Glomerular endothelial cell (primary cell): ENCODE data around the gene FSCN2. TPM values are rescaled to one million over a fixed set of nuclear protein-coding genes. Genes with fewer than 3 reads are reported as not detected.
"Not testable (repeated sequence)": the region's sequence is repeated elsewhere in the genome, so short reads cannot be mapped to it uniquely, and the experiment has no call there.

Source experiments
- DNase-seq: peaks from one replicate; pipeline ENCODE4 v3.0.0-alpha.2; 2011; ENCODE audit warnings: low read depth, low spot score; ENCODE audit errors: extremely low read depth
- total RNA-seq: library from RNA; depleted of rRNA; stranded (reverse); fragments of >200 nt; gene quantifications from 2 replicates; pipeline ENCODE4 v1.2.3, GENCODE V29; 2015

Gene FSCN2
- total RNA-seq, 1 donor from 2014 or later, result 0.64 TPM

DNA sequence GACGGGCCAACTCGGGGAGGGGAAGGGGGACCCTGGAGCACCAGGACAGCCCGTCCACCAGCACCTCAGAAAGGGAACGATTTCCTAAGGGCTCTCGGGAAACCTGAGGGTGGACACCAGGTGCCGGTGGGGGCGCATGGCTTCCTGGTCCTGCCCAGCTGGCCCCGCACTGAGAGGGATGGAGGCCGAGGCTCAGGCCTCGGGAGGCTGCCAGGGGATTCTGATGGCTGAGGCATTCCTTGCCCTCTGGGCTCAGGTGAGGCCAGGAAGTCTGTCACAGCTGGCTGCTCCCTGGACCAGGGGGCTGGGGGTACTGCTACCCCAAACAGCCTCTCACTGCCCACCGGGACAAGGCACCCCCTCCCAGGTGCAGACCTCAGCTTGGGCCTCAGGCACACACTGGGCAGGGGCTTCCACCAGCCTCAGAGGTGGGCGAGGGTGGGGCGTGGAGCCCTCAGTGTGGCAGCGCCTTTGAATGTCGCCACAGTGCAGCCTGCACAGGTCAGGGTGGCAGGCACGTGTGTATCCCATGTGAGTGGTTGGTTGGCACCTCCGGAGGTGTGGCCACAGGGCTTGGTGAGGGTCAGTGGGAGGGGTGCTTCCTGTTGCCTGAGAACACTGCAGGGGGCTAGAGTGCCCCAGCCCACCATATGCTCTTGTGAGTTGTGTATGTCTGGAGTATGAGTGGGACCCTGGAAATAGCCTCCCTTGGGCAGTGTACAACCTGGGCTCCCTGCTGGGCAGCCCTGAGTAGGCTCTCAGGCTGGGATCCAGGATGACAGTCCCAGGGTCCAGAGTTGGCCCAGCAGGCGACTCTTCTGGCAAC is 3.9 kb upstream of the FSCN2 start:
- no peak for DNase-seq

DNA sequence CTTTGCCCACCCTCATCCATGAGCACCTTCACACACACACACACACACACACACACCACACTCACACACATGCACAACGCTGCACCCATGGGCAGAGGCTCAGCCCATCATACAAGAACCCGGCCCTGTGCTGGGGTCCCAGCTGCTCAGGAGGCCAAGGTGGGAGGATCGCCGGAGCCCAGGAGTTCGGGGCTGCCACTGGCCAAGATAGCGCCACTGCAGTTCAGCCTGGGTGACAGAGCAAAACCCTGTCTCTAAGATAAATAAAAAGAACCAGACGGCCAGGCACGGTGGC is 3.4 kb upstream of the FSCN2 start:
- DNase-seq, result no peak

- DNase-seq, result no peak
Measured at GRCh38 chr17:81526662-81527571, 1.3 kb upstream of the FSCN2 start.

GRCh38 chr17:81528384-81528650 is 140 bp downstream of the FSCN2 start:
- DNase-seq, result no peak

- DNase-seq, result no peak
Measured at GRCh38 chr17:81528651-81529436, 667 bp downstream of the FSCN2 start.

GRCh38 chr17:81529437-81529803 is 1.2 kb downstream of the FSCN2 start:
- no peak for DNase-seq

DNA sequence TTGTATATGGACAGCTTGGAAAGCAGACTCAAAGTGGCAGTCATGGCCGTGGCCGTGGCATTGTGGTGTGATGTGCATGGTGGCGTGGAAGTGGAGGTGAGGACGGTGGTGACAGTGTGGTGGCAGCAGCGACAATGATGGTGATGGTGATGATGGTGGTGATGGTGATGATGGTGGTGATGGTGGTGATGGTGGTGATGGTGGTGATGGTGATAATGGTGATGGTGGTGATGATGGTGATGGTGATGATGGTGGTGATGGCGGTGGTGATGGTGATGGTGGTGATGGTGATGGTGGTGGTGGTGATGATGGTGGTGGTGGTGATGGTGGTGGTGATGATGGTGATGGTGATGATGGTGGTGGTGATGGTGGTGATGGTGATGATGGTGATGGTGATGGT is 2.8 kb downstream of the FSCN2 start:
- DNase-seq, result not testable (repeated sequence)

GRCh38 chr17:81531998-81532404 is 3.8 kb downstream of the FSCN2 start:
- not testable (repeated sequence) for DNase-seq

GRCh38 chr17:81532490-81533287 is 4.5 kb downstream of the FSCN2 start:
- DNase-seq, result no peak

DNA sequence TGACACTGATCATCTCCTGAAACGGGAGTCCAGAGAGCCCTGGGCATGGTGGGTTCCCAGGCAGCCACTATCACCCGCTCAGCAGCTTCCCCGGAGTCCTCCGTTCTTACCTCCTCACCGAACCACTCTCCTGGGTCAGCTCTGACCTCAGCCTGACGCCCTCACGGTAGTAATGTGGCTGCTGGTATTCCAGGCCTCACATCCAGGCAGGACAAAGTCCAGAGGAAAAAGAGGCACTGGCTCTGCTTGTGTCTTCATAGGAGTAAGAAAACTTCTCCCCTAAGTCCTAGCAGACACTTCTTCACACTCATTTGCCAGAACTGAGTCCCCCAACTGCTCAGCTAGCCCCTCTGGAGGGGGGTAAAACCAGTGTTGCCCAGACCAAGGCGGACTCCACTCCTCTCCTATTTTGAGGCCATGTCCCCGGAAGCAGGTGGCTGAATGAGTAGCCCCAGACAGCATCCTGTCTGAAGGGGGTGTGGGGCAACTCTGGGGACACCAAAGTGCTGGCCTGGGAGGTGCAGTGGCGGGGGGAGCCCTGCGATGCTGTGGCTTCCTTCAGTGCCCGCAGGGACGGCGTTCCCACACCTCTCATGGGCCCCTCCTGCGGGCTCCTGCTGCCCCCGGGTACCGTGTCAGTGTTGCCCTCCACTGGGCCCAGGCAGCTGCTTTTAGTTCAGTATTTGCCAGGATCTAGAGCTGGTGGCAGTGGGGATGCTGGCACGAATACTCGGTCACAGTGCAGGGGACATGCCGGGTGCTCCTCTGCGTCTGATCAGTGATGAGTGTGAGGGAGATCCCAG is 5.4 kb downstream of the FSCN2 start:
- DNase-seq, result no peak

GRCh38 chr17:81534157-81535006 is 6.2 kb downstream of the FSCN2 start:
- no peak for DNase-seq

DNA sequence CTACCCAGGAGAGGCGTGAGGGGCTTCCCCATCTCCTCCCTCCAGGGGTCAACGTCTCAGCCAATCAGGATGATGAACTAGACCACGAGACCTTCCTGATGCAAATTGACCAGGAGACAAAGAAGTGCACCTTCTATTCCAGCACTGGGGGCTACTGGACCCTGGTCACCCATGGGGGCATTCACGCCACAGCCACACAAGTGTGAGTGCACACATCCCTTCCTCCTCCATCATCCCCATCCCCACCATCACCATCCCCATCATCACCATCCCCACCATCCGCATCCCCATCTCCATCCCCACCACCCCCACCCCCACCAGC is 6.8 kb downstream of the FSCN2 start:
- DNase-seq, result no peak

DNA sequence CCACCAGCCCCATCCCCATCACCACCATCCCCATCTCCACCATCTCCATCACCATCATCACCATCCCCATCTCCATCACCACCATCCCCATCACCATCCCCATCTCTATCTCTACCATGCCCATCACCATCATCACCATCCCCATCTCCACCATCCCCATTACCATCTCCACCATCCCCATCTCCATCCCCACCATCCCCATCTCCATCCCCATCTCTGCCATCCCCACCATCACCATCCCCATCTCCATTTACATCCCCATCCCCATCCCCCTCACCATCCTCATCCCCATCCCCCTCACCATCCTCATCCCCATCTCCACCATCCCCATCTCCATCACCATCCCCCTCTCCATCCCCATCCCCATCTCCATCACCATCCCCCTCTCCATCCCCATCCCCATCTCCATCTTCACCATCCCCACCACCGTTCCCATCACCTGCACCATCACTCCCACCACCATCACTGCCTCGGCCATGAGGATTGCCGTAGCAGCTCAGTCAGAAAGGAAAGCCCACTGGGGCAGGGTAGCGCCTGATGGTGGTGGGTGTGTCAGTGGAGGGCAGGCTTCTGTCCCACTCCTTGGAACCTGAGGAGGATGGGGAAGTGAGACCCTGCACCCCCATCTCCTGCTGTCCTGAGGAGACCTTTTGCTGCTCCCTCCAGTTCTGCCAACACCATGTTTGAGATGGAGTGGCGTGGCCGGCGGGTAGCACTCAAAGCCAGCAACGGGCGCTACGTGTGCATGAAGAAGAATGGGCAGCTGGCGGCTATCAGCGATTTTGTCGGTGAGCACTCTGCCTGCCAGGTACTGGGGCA is 7.5 kb downstream of the FSCN2 start:
- no peak for DNase-seq

DNA sequence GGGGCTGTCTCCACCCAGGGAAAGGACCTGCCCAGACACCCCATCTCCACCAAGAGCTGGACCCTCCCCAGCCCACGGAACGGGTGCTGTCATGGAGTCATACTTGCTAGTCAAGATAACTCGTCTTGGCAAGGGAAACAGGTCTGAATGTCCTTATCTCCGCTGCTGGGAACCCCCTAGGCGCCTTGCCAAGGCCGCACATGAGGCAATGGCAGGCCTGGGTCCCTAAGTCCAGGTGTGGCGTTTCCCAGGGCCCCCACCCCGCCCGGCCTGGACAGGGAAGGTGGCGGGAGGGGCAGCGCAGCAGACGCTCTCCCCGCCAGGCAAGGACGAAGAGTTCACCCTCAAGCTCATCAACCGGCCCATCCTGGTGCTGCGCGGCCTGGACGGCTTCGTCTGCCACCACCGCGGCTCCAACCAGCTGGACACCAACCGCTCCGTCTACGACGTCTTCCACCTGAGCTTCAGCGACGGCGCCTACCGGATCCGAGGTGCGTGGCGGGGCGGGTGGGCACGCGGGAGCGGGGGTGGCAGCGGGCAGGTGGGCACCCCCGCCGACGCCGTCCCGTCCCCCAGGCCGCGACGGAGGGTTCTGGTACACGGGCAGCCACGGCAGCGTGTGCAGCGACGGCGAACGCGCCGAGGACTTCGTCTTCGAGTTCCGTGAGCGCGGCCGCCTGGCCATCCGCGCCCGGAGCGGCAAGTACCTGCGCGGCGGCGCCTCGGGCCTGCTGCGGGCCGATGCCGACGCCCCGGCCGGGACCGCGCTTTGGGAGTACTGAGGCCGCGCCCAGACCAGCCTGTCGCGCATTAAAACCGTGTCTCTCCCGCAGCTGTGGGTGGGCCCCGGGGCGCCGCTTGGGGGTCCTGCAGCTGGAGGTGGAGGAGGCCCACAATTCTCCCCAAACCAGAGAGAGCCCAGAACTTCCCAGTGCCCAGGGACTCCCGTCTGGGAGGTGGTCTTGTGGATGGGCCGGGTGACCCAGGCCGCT is 8.4 kb downstream of the FSCN2 start:
- no peak for DNase-seq

GRCh38 chr17:81537343-81537855 is 9.2 kb downstream of the FSCN2 start:
- DNase-seq, result no peak

DNA sequence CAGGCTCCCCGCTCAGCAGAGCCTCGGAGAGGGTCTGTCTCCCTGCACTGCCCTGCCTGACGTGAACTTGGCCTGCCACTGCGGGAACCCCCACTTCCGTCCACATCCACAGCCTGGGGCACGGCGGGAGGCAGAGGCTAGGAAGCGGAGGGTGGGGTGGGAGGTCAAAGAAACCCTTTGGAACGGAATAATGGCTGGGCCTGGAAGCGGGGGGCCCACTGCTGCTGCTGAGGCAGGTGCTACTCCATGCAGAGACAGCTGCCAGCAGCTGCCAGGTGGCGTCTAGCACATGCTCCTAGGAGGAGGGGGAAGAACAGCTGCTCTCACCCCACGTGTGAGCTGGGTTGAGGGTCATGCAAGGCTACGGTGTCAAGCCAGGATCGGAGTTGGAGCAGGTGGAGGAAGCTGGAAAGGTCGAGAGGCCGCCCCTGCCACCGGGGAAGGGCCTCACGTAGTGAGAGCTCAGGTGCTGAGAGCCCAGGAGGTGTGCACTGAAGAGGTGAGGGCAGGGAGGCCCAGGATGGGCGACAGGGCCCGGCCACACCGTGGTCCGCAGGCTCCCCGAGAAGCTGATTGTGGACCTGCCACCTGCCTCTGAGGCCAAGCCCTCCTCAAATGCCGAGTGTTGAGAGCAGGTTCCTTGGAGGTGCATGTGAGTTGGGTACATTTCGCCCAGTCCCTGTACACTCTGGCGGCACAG is 9.8 kb downstream of the FSCN2 start:
- DNase-seq, result no peak
